AG10803 (cell line): ENCODE measurements around the gene CACNG5.

Source experiments
- DNase-seq: peaks from one replicate; pipeline ENCODE4 v3.0.0; 2010; ENCODE audit warnings: low read depth
- H3K4me3 ChIP-seq: 2 replicates; pipeline ENCODE4 v1.5.1; 2011; ENCODE audit warnings: mild to moderate bottlenecking, low read length, control low read depth
- CTCF ChIP-seq: conservative IDR thresholded peaks from 2 replicates; pipeline ENCODE4 v1.5.1; 2011; ENCODE audit warnings: mild to moderate bottlenecking, low read length, control low read depth, inconsistent platforms

CACNG5 gene

GRCh38 chr17:66810951-66811682, 23.8 kb upstream of the CACNG5 start:
- no peak overlapping the region for H3K4me3 ChIP-seq
- no peak for DNase-seq
- TF ChIP-seq CTCF, result no peak

- no peak for TF ChIP-seq CTCF
- no peak overlapping the region for H3K4me3 ChIP-seq
- no peak for DNase-seq
These were observed 23.2 kb upstream of the CACNG5 start for GRCh38 chr17:66811683-66812054.

GRCh38 chr17:66812571-66812970, 22.3 kb upstream of the CACNG5 start:
- H3K4me3 ChIP-seq, result no peak overlapping the region
- no peak for DNase-seq
- no peak for TF ChIP-seq CTCF

DNA sequence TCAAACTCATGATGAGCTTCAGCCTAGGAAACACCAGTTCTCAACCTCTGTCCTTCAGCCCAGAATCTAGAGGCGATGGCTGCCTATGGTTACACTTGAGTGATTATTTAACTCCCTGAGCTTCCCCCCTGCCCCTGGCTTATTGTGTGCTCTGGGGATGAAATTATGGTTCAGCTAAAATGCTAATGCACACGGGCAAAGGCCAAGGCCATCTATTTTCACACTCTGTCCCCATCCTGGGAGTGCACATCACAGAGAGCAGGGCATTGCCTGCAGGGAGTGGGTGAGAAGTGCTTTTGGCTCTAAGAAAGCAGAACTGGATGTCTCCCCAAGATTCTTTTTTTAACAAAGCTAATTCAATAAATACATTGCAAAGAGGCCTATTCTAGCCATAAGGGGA, 21.6 kb upstream of the CACNG5 start:
- DNase-seq, result no peak
- no peak for TF ChIP-seq CTCF
- no peak overlapping the region for H3K4me3 ChIP-seq

DNA sequence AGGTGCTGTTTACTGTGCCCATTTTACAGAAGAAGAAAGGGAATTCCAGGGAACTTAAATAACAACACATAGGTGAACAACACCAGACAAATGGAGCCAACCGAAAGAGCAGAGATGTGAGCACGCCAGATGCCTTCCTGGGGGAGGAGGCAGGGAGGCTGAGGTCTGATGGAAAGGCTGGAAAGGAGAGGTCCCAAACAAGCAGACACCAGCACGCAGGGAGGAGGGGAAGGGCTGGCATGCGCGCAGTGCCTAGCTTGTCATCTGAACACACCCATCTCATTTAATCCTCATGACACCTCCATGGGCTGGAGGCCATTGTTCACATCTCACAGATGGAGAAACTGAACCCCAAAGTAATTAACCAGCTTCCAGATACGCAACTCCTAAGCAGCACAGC, 20.9 kb upstream of the CACNG5 start:
- DNase-seq, result no peak
- no peak overlapping the region for H3K4me3 ChIP-seq
- no peak for TF ChIP-seq CTCF

GRCh38 chr17:66814570-66814969, 20.3 kb upstream of the CACNG5 start:
- no peak overlapping the region for H3K4me3 ChIP-seq
- DNase-seq, result no peak
- no peak for TF ChIP-seq CTCF

DNA sequence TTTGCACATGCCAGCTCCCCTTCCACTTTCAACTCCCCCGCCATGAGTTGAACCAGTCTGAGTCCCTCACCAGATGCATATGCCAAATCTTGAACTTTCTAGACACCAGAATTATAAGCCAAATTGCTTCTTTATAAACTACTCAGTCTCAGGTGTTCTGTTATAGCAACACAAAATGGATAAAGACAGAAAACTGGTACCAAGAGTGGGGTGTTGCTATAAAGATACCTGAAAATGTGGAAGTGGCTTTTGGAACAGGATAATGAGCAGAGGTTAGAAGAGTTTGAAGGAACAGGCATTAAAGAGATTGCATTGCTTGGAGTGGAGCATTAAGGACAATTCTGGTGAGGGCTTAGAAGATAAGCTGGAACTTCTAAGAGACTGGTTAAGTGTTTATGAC, 17.2 kb upstream of the CACNG5 start:
- no peak for DNase-seq
- H3K4me3 ChIP-seq, result no peak overlapping the region
- no peak for TF ChIP-seq CTCF
